B cell (primary cell): ENCODE data around the gene ARHGAP1. TPM values are rescaled to one million over a fixed set of nuclear protein-coding genes. Genes with fewer than 3 reads are reported as not detected.

Experiments used
- ATAC-seq: fragments of 200-7000 bp; cut with Tn5 transposase; one replicate; pipeline ENCODE4 v1.10.0; 2021; ENCODE audit warnings: low read depth, mild to moderate bottlenecking, moderate number of reproducible peaks, moderate library complexity
- CTCF ChIA-PET: fragments of 350-600 bp; sonication (Branson Sonifier 250); formaldehyde crosslinking; loops from one replicate; lab custom pipeline; 2021; ENCODE audit warnings: antibody characterized with exemption, inconsistent platforms; lab: Charles Lee
- POLR2A ChIA-PET: fragments of 350-600 bp; sonication (Branson Sonifier 250); formaldehyde crosslinking; loops from one replicate; lab custom pipeline; 2021; ENCODE audit warnings: antibody characterized with exemption; lab: Charles Lee
- DNase-seq: peaks from one replicate; pipeline ENCODE4 v3.0.0; 2013
- H2AFZ ChIP-seq: 2 replicates; pipeline ENCODE4 v1.6.1; 2012; ENCODE audit warnings: mild to moderate bottlenecking, low read depth, low read length; ENCODE audit not compliant: insufficient read depth, poor library complexity, severe bottlenecking
- H3K27ac ChIP-seq, 2 donors: 1 replicate in 1 of 2; 2 replicates in 1 of 2; pipeline ENCODE4 v1.5.1; 2012 to 2013; ENCODE audit warnings: low read length in 2 of 2, mild to moderate bottlenecking in 2 of 2, moderate library complexity in 1 of 2
- H3K27me3 ChIP-seq, 4 experiments: fragments of 200-600 bp in 1 of 4; sonication (generic) in 1 of 4; replicated peaks in 1 of 4; 1 replicate in 2 of 4; 2 replicates in 2 of 4; pipeline versions ENCODE4 v1.6.1 to v1.7.0; 2013 to 2016; ENCODE audit warnings: low read length in 3 of 4, mild to moderate bottlenecking in 2 of 4, mixed read lengths in 1 of 4, moderate library complexity in 1 of 4; ENCODE audit not compliant: insufficient read depth in 4 of 4, control insufficient read depth in 3 of 4; ENCODE audit errors: control extremely low read depth in 1 of 4
- H3K36me3 ChIP-seq, 2 experiments: replicated peaks in 1 of 2; 1 replicate in 1 of 2; 2 replicates in 1 of 2; pipeline versions ENCODE4 v1.6.1 to v1.7.1; 2013; ENCODE audit warnings: low read length in 1 of 2; ENCODE audit not compliant: insufficient read depth in 2 of 2, control insufficient read depth in 1 of 2; ENCODE audit errors: control extremely low read depth in 1 of 2, extremely low read depth in 1 of 2
- H3K4me1 ChIP-seq, 2 donors: fragments of 200-600 bp in 1 of 2; sonication (generic) in 1 of 2; 1 replicate in 1 of 2; 2 replicates in 1 of 2; pipeline versions ENCODE4 v1.5.1 to v1.6.1; 2013 to 2017; ENCODE audit warnings: low read length in 2 of 2; ENCODE audit not compliant: control insufficient read depth in 2 of 2, insufficient read depth in 2 of 2
- H3K4me2 ChIP-seq: replicated peaks from 2 replicates; pipeline ENCODE3; 2012; ENCODE audit warnings: mild to moderate bottlenecking, low read depth, low read length; ENCODE audit not compliant: poor library complexity, severe bottlenecking
- H3K4me3 ChIP-seq, 5 experiments: fragments of 200-600 bp in 1 of 5; sonication (generic) in 1 of 5; 1 replicate in 3 of 5; 2 replicates in 2 of 5; pipeline versions ENCODE4 v1.5.1 to v1.7.0; 2011 to 2016; ENCODE audit warnings: low read length in 4 of 5, mild to moderate bottlenecking in 4 of 5, low read depth in 2 of 5, control low read depth in 1 of 5, moderate library complexity in 1 of 5; ENCODE audit not compliant: insufficient read depth in 1 of 5; ENCODE audit errors: control extremely low read depth in 1 of 5, extremely low read depth in 1 of 5
- H3K79me2 ChIP-seq: fragments of 200-600 bp; sonication (generic); one replicate; pipeline ENCODE4 v1.6.0; 2016; ENCODE audit warnings: low read length; ENCODE audit not compliant: control insufficient read depth, insufficient read depth
- H3K9ac ChIP-seq: fragments of 200-600 bp; sonication (generic); 2 replicates; pipeline ENCODE4 v1.6.1; 2017; ENCODE audit warnings: mild to moderate bottlenecking, low read length, moderate library complexity
- H3K9me3 ChIP-seq, 3 donors: one replicate each; pipeline versions ENCODE4 v1.6.1 to v1.7.1; 2013; ENCODE audit warnings: low read length in 2 of 3; ENCODE audit not compliant: control insufficient read depth in 2 of 3, insufficient read depth in 1 of 3; ENCODE audit errors: control extremely low read depth in 1 of 3
- H4K20me1 ChIP-seq: 2 replicates; pipeline ENCODE4 v1.6.0; 2012; ENCODE audit warnings: mild to moderate bottlenecking, low read length; ENCODE audit not compliant: insufficient read depth, control insufficient read depth, poor library complexity, severe bottlenecking
- H3K27ac Mint-ChIP-seq: one replicate; pipeline ENCODE4 v1.8.0; 2021; ENCODE audit warnings: mixed read lengths
- H3K27me3 Mint-ChIP-seq: one replicate; pipeline ENCODE4 v1.8.0; 2021; ENCODE audit warnings: mixed read lengths
- H3K4me1 Mint-ChIP-seq: one replicate; pipeline ENCODE4 v1.8.0; 2021; ENCODE audit warnings: mixed read lengths
- H3K4me3 Mint-ChIP-seq: one replicate; pipeline ENCODE4 v1.8.0; 2021; ENCODE audit warnings: mixed read lengths
- H3K9me3 Mint-ChIP-seq: one replicate; pipeline ENCODE4 v1.8.0; 2022; ENCODE audit warnings: mixed read lengths; ENCODE audit not compliant: insufficient read depth
- CTCF ChIP-seq: fragments of 200-600 bp; IDR thresholded peaks from one replicate; pipeline ENCODE4 v1.8.0; 2022; ENCODE audit warnings: antibody characterized with exemption, mild to moderate bottlenecking
- EZH2 ChIP-seq: IDR thresholded peaks from 2 replicates; pipeline ENCODE4 v1.6.1; 2012; ENCODE audit warnings: borderline replicate concordance, low read depth, mild to moderate bottlenecking, moderate library complexity, low read length; ENCODE audit not compliant: insufficient read depth, poor library complexity, severe bottlenecking
- WGBS: methylation state at CpG from one replicate; pipeline ENCODE4 v1.1.5; 2013; ENCODE audit warnings: missing lambda C conversion rate; ENCODE audit not compliant: insufficient coverage; 5-methylcytosine and 5-hydroxymethylcytosine counted together
- intact Hi-C: fragments of 100-400 bp; cut with micrococcal nuclease; formaldehyde crosslinking; loops from one replicate; pipeline ENCODE4 v1.10.0; 2022
- polyA plus RNA-seq: library from polyadenylated mRNA; depleted of rRNA; stranded (reverse); fragments of >200 nt; gene quantifications from 2 replicates; pipeline ENCODE4 v1.2.3, GENCODE V29; 2012
- total RNA-seq, 2 donors: library from RNA; stranded (reverse); fragments of 120-200 nt in 1 of 2; gene quantifications; 1 replicate in 1 of 2; 2 replicates in 1 of 2; pipeline versions ENCODE4 v1.2.3 to v1.2.4, GENCODE V29; 2013 to 2022

The ARHGAP1 gene
- total and polyA plus RNA-seq, 2 donors (not counting 1 experiment from before 2014, with no cell fraction given): 33.9 to 55.0 TPM

- H3K79me2 ChIP-seq: peaks cover 87% of the 10 kb centered on the region
- Mint-ChIP-seq H3K27ac (peak overlapping the region; percentile 59), H3K4me1 (peaks cover 29% of the 10 kb centered on the region), H3K27me3 (no peaks in the 10 kb centered on the region), H3K4me3 (no peak overlapping the region), H3K9me3 (no peaks in the 10 kb centered on the region)
- no peaks in the 10 kb centered on the region for H3K27me3 ChIP-seq
- DNase-seq: no peak
- H2AFZ ChIP-seq: no peak overlapping the region
- no peak for ATAC-seq
- peaks cover 18 to 24% of the 10 kb centered on the region in 2 donors for H3K4me1 ChIP-seq
- intact Hi-C loops: no loop called here
- H4K20me1 ChIP-seq: peaks cover 62% of the 10 kb centered on the region
- WGBS: 95% methylated on average over 8 of the region's 11 CpGs
- no peak overlapping the region for H3K4me2 ChIP-seq
- TF ChIP-seq CTCF: no peak
- TF ChIP-seq EZH2: no peak
- H3K36me3 ChIP-seq: peaks cover 5 to 45% of the 10 kb centered on the region in 2 experiments
- ChIA-PET CTCF (no interaction called here), POLR2A (no interaction called here)
- no peak overlapping the region for H3K27ac ChIP-seq
- no peaks in the 10 kb centered on the region for H3K9me3 ChIP-seq
- H3K9ac ChIP-seq: no peak overlapping the region
- H3K4me3 ChIP-seq: no peak overlapping the region
Observed at GRCh38 chr11:46696212-46696558, 4.2 kb downstream of the ARHGAP1 start.

GRCh38 chr11:46695345-46696211 lies 4.8 kb downstream of the ARHGAP1 start:
- H3K27ac Mint-ChIP-seq: peak overlapping the region; percentile 59
- Histone ChIP-seq H3K9me3 (no peaks in the 10 kb centered on the region), H3K27ac (no peak overlapping the region), H4K20me1 (peaks cover 62% of the 10 kb centered on the region), H3K4me3 (no peak overlapping the region), H3K27me3 (no peaks in the 10 kb centered on the region), H3K79me2 (peaks cover 86% of the 10 kb centered on the region), H3K36me3 (peaks cover 5 to 51% of the 10 kb centered on the region in 2 experiments), H3K4me1 (peaks cover 18 to 23% of the 10 kb centered on the region in 2 donors), H3K9ac (no peak overlapping the region), H3K4me2 (no peak overlapping the region), H2AFZ (no peak overlapping the region)
- DNase-seq (no peak), ATAC-seq (no peak)
- 98% methylated on average over 11 of the region's 12 CpGs for WGBS
- H3K4me3 Mint-ChIP-seq: no peak overlapping the region
- ChIA-PET POLR2A (no interaction called here), CTCF (no interaction called here)
- H3K27me3 Mint-ChIP-seq: no peaks in the 10 kb centered on the region
- H3K4me1 Mint-ChIP-seq: peaks cover 26% of the 10 kb centered on the region
- no peaks in the 10 kb centered on the region for H3K9me3 Mint-ChIP-seq
- intact Hi-C loops: no loop called here
- TF ChIP-seq CTCF (no peak), EZH2 (no peak)
